Hematopoietic multipotent progenitor cell treated with erythropoietin and hydrocortisone succinate and interleukin-3 and kit ligand, for 17 days (in vitro differentiated cells): ENCODE data around the gene KIF3C.
"Not testable (repeated sequence)": the region's sequence is repeated elsewhere in the genome, so short reads cannot be mapped to it uniquely, and the experiment has no call there.

Experiments used
- DNase-seq: peaks from one replicate; pipeline ENCODE4 v3.0.0-alpha.2; 2015; ENCODE audit warnings: low spot score

KIF3C gene

GRCh38 chr2:25982273-25982967, at the start of gene KIF3C:
KIF3C (minus strand) TSS chr2:25982497; CDS start chr2:25981917, 580 bp downstream.
- DNase-seq = no peak

GRCh38 chr2:26028083-26028482, 45.8 kb upstream of the KIF3C start:
- DNase-seq = not testable (repeated sequence)

- DNase-seq = no peak
Measured at GRCh38 chr2:26025509-26025908, 43.2 kb upstream of the KIF3C start.

- no peak for DNase-seq
Measured at GRCh38 chr2:26024260-26024659, 42.0 kb upstream of the KIF3C start.

- no peak for DNase-seq
Measured at GRCh38 chr2:26020231-26020640, 37.9 kb upstream of the KIF3C start.

GRCh38 chr2:26018184-26019055, 36.1 kb upstream of the KIF3C start:
- peak; percentile 88 for DNase-seq

- no peak for DNase-seq
Measured at GRCh38 chr2:26017464-26018183, 35.3 kb upstream of the KIF3C start.

- not testable (repeated sequence) for DNase-seq
Measured at GRCh38 chr2:26016706-26017045, 34.4 kb upstream of the KIF3C start.

GRCh38 chr2:26016012-26016705, 33.9 kb upstream of the KIF3C start:
- DNase-seq = no peak

- no peak for DNase-seq
Measured at GRCh38 chr2:26013668-26014067, 31.4 kb upstream of the KIF3C start.

GRCh38 chr2:26011990-26012856, 29.9 kb upstream of the KIF3C start:
- DNase-seq = peak; percentile 66

- DNase-seq = no peak
Measured at GRCh38 chr2:26011609-26011989, 29.3 kb upstream of the KIF3C start.

- no peak for DNase-seq
Measured at GRCh38 chr2:26010943-26011342, 28.6 kb upstream of the KIF3C start.

- DNase-seq = peak; percentile 40
Measured at GRCh38 chr2:26009567-26009963, 27.3 kb upstream of the KIF3C start.

GRCh38 chr2:26008851-26009566, 26.7 kb upstream of the KIF3C start:
- peak; percentile 77 for DNase-seq

- no peak for DNase-seq
Measured at GRCh38 chr2:26008095-26008494, 25.8 kb upstream of the KIF3C start.

- DNase-seq = no peak
Measured at GRCh38 chr2:26002632-26003310, 20.5 kb upstream of the KIF3C start.

- DNase-seq = no peak
Measured at GRCh38 chr2:26001743-26002351, 19.6 kb upstream of the KIF3C start.

- DNase-seq = no peak
Measured at GRCh38 chr2:26000561-26001082, 18.3 kb upstream of the KIF3C start.
